ENCODE measurements around the gene TP73.

The TP73 gene

GRCh38 chr1:3672971-3673361 lies 20.6 kb downstream of the TP73 start:
- TF ChIP-seq CTCF (conservative IDR thresholded peaks at IDR 0.05; ENCODE audit: low read depth, low read length): no peak
- H3K4me3 ChIP-seq (ENCODE audit: low read depth, low read length): no peak overlapping the region
- no peak for DNase-seq (ENCODE audit: low read depth)

GRCh38 chr1:3673381-3674099 lies 21.2 kb downstream of the TP73 start:
- no peak for TF ChIP-seq CTCF (conservative IDR thresholded peaks at IDR 0.05; ENCODE audit: low read depth, low read length)
- H3K4me3 ChIP-seq (ENCODE audit: low read depth, low read length): no peak overlapping the region
- DNase-seq (ENCODE audit: low read depth): no peak

- DNase-seq (ENCODE audit: low read depth): peak; percentile 24
- TF ChIP-seq CTCF (conservative IDR thresholded peaks at IDR 0.05; ENCODE audit: low read depth, low read length): no peak
- no peak overlapping the region for H3K4me3 ChIP-seq (ENCODE audit: low read depth, low read length)
Observed at GRCh38 chr1:3674100-3675094, 22.1 kb downstream of the TP73 start.

- no peak for TF ChIP-seq CTCF (conservative IDR thresholded peaks at IDR 0.05; ENCODE audit: low read depth, low read length)
- DNase-seq (ENCODE audit: low read depth): no peak
Observed at GRCh38 chr1:3675436-3675835, 23.1 kb downstream of the TP73 start.

GRCh38 chr1:3676581-3677470 lies 24.5 kb downstream of the TP73 start:
- H3K4me3 ChIP-seq (ENCODE audit: low read depth, low read length): no peak overlapping the region
- no peak for DNase-seq (ENCODE audit: low read depth)
- no peak for TF ChIP-seq CTCF (conservative IDR thresholded peaks at IDR 0.05; ENCODE audit: low read depth, low read length)

More at GRCh38 chr1:3675436-3675835, 23.1 kb downstream of the TP73 start:
- H3K4me3 ChIP-seq (ENCODE audit: low read depth, low read length): no peak overlapping the region

GRCh38 chr1:3677484-3677883 lies 25.2 kb downstream of the TP73 start:
- no peak for DNase-seq (ENCODE audit: low read depth)
- TF ChIP-seq CTCF (conservative IDR thresholded peaks at IDR 0.05; ENCODE audit: low read depth, low read length): no peak
- no peak overlapping the region for H3K4me3 ChIP-seq (ENCODE audit: low read depth, low read length)
